Fibroblast of mammary gland (primary cell): Measurements from ENCODE around the gene NRSN1.

Source experiments
- DNase-seq: peaks from one replicate; pipeline ENCODE4 v3.0.0-alpha.2; 2010; ENCODE audit warnings: low read depth
- H3K4me3 ChIP-seq: 2 replicates; pipeline ENCODE4 v1.5.1; 2011; ENCODE audit warnings: low read depth, mild to moderate bottlenecking, low read length, moderate library complexity; ENCODE audit not compliant: control insufficient read depth
- CTCF ChIP-seq: conservative IDR thresholded peaks from 2 replicates; pipeline ENCODE4 v1.5.1; 2011; ENCODE audit warnings: low read depth, low read length, inconsistent platforms; ENCODE audit not compliant: control insufficient read depth, insufficient read depth

NRSN1 gene

GRCh38 chr6:24125980-24126379 is at the start of gene NRSN1:
TSS of gene NRSN1 (plus strand) at chr6:24126215. CDS start at chr6:24134328, 8,113 bp downstream.
- H3K4me3 ChIP-seq, result no peak within 1 kb of the TSS
- no peak for TF ChIP-seq CTCF
- no peak for DNase-seq

GRCh38 chr6:24078200-24078599 is 47.8 kb upstream of the NRSN1 start:
- no peak for TF ChIP-seq CTCF
- no peak overlapping the region for H3K4me3 ChIP-seq
- peak; percentile 79 for DNase-seq

- TF ChIP-seq CTCF, result no peak
- DNase-seq, result peak; percentile 48
- H3K4me3 ChIP-seq, result no peak overlapping the region
Measured at GRCh38 chr6:24079076-24079475, 46.9 kb upstream of the NRSN1 start.

GRCh38 chr6:24080711-24081110 is 45.3 kb upstream of the NRSN1 start:
- no peak overlapping the region for H3K4me3 ChIP-seq
- TF ChIP-seq CTCF, result no peak
- no peak for DNase-seq

GRCh38 chr6:24089736-24090135 is 36.3 kb upstream of the NRSN1 start:
- no peak for DNase-seq
- H3K4me3 ChIP-seq, result no peak overlapping the region
- no peak for TF ChIP-seq CTCF

- H3K4me3 ChIP-seq, result no peak overlapping the region
- TF ChIP-seq CTCF, result no peak
- no peak for DNase-seq
Measured at GRCh38 chr6:24092407-24092806, 33.6 kb upstream of the NRSN1 start.

GRCh38 chr6:24093381-24093780 is 32.6 kb upstream of the NRSN1 start:
- peak; percentile 53 for DNase-seq
- H3K4me3 ChIP-seq, result no peak overlapping the region
- TF ChIP-seq CTCF, result no peak
